ENCODE measurements around the gene LYRM4.
A peak's percentile ranks its signal among the peaks of the same experiment; 100 is the strongest.

Gene LYRM4

DNA sequence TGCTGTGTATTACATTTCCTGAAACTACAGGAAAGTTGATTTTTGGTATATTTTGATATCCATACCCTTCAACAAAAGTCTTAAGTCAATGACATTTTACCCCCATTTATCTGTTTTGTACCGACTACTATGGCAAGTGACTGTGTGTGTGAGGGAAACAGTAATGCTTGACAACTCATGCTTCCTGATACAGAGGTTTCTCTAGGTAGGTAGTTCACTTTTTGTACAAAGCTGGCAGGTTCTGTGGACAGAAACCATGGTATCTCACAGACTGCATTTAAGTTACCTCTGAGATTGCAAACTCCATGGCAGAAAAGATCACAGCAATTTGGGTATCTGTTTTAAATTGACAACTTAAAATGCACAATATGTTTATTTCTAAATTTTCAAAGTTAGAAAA lies 29.3 kb upstream of the LYRM4 start:
- DNase-seq (ENCODE audit: low spot score), result no peak
- H3K4me1 Mint-ChIP-seq (ENCODE audit: low read depth), result peaks cover 40% of the 10 kb centered on the region
- H3K27ac Mint-ChIP-seq, result no peak overlapping the region
- no peaks in the 10 kb centered on the region for H3K27me3 Mint-ChIP-seq (ENCODE audit: low read depth)
- no peak overlapping the region for H3K4me3 Mint-ChIP-seq
- H3K36me3 Mint-ChIP-seq (ENCODE audit: low read depth), result no peaks in the 10 kb centered on the region
- no peaks in the 10 kb centered on the region for H3K9me3 Mint-ChIP-seq

DNA sequence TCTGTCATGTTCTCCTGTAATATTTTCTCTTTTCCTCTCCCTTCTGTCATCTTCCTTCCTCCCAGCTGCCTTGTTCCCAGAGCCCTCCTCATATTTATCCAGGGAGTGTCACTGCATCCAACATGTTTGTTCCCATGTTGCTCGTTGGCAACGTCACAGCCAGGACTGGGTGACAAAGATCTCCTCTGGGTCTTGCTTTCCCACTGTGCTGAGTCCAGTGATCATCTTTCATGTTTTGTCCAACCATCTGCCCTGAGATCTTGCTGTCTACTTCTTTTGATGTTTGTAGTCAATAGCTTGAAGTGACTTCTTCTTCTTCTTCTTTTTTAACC lies 27.2 kb upstream of the LYRM4 start:
- DNase-seq (ENCODE audit: low spot score), result no peak
- Mint-ChIP-seq H3K4me1 (ENCODE audit: low read depth) (peaks cover 25% of the 10 kb centered on the region), H3K4me3 (no peak overlapping the region), H3K36me3 (ENCODE audit: low read depth) (no peaks in the 10 kb centered on the region), H3K27ac (no peak overlapping the region), H3K27me3 (ENCODE audit: low read depth) (no peaks in the 10 kb centered on the region), H3K9me3 (no peaks in the 10 kb centered on the region)

DNA sequence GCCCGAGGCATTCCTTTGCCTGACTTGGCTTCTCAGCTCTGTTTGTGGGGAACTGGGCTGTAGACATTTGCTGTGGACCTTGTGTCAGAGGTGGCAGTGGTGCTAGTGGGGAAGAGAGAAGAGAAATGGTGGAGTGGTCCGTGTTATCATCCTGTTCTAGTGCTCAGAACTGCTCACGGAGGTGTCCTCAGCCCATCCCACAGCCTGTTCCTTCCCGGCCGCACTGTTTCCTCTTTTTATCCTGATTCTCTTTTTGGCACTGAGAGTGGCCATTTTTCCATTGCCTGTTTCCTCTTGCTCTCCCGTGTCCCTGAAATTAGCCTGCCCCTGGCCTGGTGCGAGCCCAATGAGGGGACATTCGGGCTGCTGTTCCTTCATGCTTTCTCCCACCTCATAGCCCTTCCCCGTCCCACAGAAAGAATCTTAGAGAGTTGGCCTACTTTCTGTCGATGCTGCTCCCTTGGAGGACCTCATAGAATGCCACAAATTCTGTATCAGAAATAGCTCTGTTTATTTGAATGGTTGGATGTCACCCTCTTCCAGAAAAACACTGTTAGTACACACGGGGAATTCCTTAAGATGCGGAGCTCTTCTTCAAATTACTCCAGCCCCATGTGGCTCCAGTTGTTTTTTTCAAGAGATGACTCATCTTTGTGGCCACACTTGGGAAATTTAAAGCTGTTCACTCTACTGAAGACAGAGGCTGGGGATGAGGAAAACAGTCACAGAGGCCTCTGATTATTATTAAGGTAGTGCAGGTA lies 26.6 kb upstream of the LYRM4 start:
- Mint-ChIP-seq H3K27ac (no peak overlapping the region), H3K36me3 (ENCODE audit: low read depth) (no peaks in the 10 kb centered on the region), H3K4me3 (no peak overlapping the region), H3K9me3 (no peaks in the 10 kb centered on the region), H3K4me1 (ENCODE audit: low read depth) (peaks cover 24% of the 10 kb centered on the region), H3K27me3 (ENCODE audit: low read depth) (no peaks in the 10 kb centered on the region)
- DNase-seq (ENCODE audit: low spot score), result no peak

DNA sequence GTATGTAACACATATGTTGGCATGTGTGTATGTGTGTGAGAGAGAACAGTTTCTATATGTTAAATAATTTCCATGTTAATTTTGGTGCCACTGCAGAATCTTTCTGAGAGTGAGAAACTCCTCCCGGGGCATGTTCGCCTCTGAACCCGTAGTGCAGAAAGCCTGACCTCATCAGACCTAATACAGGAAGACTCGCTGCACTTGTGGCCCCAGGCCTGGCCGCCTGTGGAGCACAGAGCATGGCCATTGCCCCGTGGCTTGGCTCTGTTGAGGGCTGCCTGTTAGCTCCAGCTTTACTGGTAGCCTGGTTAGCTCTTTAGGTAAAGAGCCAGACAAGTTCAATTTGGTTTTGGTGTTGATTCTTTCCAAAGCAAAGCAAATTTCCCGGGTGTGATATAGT lies 26.0 kb upstream of the LYRM4 start:
- Mint-ChIP-seq H3K9me3 (no peaks in the 10 kb centered on the region), H3K27me3 (ENCODE audit: low read depth) (no peaks in the 10 kb centered on the region), H3K27ac (no peak overlapping the region), H3K4me3 (no peak overlapping the region), H3K36me3 (ENCODE audit: low read depth) (no peaks in the 10 kb centered on the region), H3K4me1 (ENCODE audit: low read depth) (peaks cover 30% of the 10 kb centered on the region)
- DNase-seq (ENCODE audit: low spot score), result no peak

DNA sequence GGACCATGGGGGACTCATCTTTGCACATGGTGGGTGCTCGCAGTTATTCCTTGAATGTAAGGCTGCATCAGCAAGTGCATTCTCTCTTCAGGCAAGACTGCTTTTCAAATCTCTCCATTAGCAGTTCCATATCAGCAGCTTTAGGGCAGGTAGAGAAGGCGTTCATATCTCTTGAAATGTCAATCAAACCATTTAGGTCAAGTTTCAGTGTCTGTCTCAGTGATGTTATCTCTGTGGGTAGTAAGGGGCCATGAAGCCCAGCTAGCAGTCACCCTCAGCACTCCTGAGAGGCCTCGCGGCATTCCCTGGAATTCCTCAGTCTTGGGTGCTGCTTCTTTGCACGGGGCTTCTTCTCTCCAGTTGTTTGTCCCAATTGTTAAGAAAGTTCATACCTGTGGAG lies 24.8 kb upstream of the LYRM4 start:
- no peak overlapping the region for H3K27ac Mint-ChIP-seq
- H3K4me3 Mint-ChIP-seq, result no peak overlapping the region
- H3K36me3 Mint-ChIP-seq (ENCODE audit: low read depth), result no peaks in the 10 kb centered on the region
- no peak for DNase-seq (ENCODE audit: low spot score)
- H3K9me3 Mint-ChIP-seq, result no peaks in the 10 kb centered on the region
- H3K4me1 Mint-ChIP-seq (ENCODE audit: low read depth), result peaks cover 32% of the 10 kb centered on the region
- no peaks in the 10 kb centered on the region for H3K27me3 Mint-ChIP-seq (ENCODE audit: low read depth)

DNA sequence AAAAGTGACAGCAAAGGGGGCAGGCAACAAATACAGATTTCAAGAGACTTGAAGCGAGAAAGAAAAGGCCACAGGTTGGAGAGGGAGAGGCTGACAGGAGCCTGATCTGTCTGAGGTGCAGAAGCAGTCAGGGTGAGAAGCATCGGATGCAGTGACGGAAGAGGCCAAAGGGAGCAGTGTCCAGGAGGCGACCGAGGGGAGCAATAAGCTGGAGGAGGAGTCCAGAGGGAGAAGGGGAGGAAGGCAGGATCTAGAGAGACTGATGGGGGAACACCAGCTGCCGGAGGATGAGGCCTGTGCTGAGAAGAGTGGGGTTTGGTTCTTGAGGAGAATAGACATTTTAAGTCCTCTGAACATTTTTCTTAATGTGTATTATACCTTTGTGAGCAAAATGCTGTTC lies 24.3 kb upstream of the LYRM4 start:
- H3K27me3 Mint-ChIP-seq (ENCODE audit: low read depth), result no peaks in the 10 kb centered on the region
- H3K27ac Mint-ChIP-seq, result no peak overlapping the region
- no peak overlapping the region for H3K4me3 Mint-ChIP-seq
- no peaks in the 10 kb centered on the region for H3K9me3 Mint-ChIP-seq
- peaks cover 2% of the 10 kb centered on the region for H3K36me3 Mint-ChIP-seq (ENCODE audit: low read depth)
- DNase-seq (ENCODE audit: low spot score), result no peak
- H3K4me1 Mint-ChIP-seq (ENCODE audit: low read depth), result peaks cover 35% of the 10 kb centered on the region

DNA sequence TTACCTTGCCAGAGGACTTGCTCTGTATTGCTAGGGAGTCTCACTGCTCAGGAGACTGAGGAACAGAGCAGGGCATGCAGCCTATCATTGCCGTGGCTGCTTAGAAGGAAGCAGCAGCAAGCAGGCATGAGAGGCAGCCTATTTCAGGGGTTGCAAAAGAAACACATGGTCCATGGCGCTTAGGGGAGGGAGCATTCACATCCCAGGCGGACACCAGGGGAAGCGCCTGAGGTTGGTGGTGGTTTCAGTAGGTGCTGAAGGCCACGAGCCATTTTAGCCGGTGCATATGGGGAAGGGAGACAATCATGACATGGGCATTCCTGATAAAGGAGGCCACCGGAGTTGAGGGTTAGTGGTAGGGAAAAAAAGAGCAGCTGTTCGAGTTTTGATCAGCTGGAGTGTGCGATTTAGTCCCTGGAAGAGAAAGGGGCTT lies 21.5 kb upstream of the LYRM4 start:
- H3K27me3 Mint-ChIP-seq (ENCODE audit: low read depth), result no peaks in the 10 kb centered on the region
- H3K36me3 Mint-ChIP-seq (ENCODE audit: low read depth), result peaks cover 11% of the 10 kb centered on the region
- no peak overlapping the region for H3K27ac Mint-ChIP-seq
- H3K9me3 Mint-ChIP-seq, result no peaks in the 10 kb centered on the region
- DNase-seq (ENCODE audit: low spot score), result no peak
- H3K4me3 Mint-ChIP-seq, result no peak overlapping the region
- H3K4me1 Mint-ChIP-seq (ENCODE audit: low read depth), result peaks cover 42% of the 10 kb centered on the region

DNA sequence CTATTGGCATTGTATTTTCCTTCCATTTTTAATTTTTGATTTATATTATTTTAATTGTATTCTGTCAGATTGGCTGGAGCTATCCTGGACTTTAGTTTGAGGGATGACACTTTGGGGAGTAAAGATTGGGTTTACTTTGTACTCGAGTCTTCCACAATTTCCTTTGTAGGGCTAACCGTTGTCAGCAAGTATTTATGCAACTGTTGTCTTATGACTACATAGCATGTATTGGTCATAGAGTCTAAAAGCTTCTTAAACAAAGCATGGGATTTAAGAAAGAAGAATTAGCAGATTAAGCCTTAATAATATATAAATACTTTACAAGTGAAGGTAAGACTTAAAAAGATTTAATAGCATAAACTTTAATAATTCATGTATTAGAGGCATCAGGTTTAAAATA lies 20.2 kb upstream of the LYRM4 start:
- Mint-ChIP-seq H3K27ac (peak overlapping the region; percentile 74), H3K4me3 (no peak overlapping the region), H3K36me3 (ENCODE audit: low read depth) (peaks cover 11% of the 10 kb centered on the region), H3K27me3 (ENCODE audit: low read depth) (no peaks in the 10 kb centered on the region), H3K4me1 (ENCODE audit: low read depth) (peaks cover 46% of the 10 kb centered on the region), H3K9me3 (no peaks in the 10 kb centered on the region)
- DNase-seq (ENCODE audit: low spot score), result no peak

DNA sequence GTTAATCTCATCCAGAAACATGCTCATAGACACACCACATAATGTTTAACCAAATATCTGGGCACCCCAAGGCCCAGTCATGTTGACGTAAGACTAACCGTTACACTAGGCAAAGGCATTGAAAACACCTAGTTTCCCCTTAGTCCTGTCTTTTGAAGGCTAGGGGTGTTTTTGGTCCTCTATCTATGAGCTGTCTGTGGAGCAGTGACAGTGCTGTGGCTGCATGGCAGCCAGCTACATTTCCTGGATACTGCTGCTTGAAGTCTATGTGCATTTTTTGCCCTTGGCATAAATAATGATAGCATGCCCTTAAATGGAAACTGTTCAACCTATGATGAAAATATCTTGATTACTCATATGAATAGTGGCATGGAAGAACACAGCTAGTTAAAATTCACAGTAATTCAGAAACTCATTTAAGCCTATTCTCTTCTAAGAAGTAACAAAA lies 19.2 kb upstream of the LYRM4 start:
- peak; percentile 61 for DNase-seq (ENCODE audit: low spot score)

DNA sequence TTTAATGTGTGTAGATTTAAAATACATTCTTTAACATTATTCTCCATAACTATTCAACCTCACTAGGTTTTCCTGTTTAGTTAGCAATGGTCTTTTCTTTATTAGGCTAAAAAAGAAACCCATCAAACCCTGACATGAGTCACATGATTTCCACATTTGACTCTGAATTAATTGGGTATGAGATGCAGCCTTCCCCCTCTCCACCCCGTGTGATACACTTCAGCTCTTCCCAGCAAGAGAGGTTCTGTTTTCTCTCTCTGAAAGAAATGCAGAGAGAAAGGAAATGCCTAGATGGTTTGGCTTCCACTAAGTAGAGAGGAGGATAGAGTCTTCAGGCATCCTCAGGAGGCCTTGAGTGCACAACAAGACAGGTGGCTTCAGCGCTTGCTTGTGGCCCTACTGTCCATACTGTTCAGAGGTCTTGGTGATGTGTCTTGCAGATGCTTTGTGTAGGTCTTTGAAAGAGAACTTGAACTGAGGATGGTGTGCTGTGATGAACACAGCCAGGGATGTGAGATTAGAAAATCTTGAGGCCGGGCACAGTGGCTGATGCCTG lies 17.9 kb upstream of the LYRM4 start:
- Mint-ChIP-seq H3K4me3 (peak overlapping the region; percentile 54), H3K9me3 (no peaks in the 10 kb centered on the region), H3K27ac (peak overlapping the region; percentile 87), H3K36me3 (ENCODE audit: low read depth) (peaks cover 15% of the 10 kb centered on the region), H3K4me1 (ENCODE audit: low read depth) (peaks cover 60% of the 10 kb centered on the region), H3K27me3 (ENCODE audit: low read depth) (no peaks in the 10 kb centered on the region)
- DNase-seq (ENCODE audit: low spot score), result no peak

More for the DNA sequence above, 19.2 kb upstream of the LYRM4 start:
- Mint-ChIP-seq H3K27ac (peak overlapping the region; percentile 88), H3K9me3 (no peaks in the 10 kb centered on the region), H3K4me1 (ENCODE audit: low read depth) (peaks cover 54% of the 10 kb centered on the region), H3K36me3 (ENCODE audit: low read depth) (peaks cover 15% of the 10 kb centered on the region), H3K27me3 (ENCODE audit: low read depth) (no peaks in the 10 kb centered on the region), H3K4me3 (peak overlapping the region; percentile 65)

DNA sequence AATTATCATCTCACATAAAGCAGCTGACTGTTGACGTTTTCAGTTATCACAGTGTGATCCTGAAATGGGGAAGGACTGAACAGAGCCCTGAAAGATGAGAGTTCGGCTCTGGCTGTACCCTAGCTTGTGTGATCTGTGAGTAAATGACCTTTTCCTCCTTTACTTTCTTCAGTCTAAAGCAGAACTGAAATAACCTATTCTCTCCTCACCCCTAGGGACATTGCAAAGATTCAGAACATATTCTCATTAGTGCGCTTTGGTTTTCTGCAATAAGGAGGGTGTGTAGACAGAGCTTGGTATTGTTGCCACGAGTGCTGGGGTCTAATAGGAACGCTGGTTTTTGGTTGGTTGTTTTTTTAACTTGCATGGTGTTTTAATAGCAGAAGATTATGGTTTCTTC lies 17.3 kb upstream of the LYRM4 start:
- no peak for DNase-seq (ENCODE audit: low spot score)
- Mint-ChIP-seq H3K27ac (no peak overlapping the region), H3K4me1 (ENCODE audit: low read depth) (peaks cover 66% of the 10 kb centered on the region), H3K4me3 (no peak overlapping the region), H3K9me3 (no peaks in the 10 kb centered on the region), H3K27me3 (ENCODE audit: low read depth) (no peaks in the 10 kb centered on the region), H3K36me3 (ENCODE audit: low read depth) (peaks cover 15% of the 10 kb centered on the region)

DNA sequence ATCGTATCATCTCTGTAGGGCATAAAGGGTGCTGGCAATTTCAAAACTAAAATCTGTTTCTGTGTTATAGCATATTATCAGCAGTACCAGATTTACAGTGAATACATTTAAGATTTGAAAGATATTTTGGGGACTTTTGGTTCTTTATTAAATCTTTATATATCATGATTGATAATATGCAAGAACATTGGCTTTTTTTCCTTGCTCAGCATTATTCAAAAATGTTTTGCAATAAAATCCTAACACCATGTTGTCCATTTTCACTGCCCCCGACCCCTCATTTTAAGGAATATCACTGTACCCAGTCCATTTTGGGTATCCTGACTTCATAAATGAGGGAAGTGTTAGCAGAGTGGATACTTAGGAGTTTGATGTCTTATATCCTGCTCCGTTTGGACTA lies 16.8 kb upstream of the LYRM4 start:
- Mint-ChIP-seq H3K9me3 (no peaks in the 10 kb centered on the region), H3K4me1 (ENCODE audit: low read depth) (peaks cover 70% of the 10 kb centered on the region), H3K4me3 (no peak overlapping the region), H3K36me3 (ENCODE audit: low read depth) (peaks cover 15% of the 10 kb centered on the region), H3K27me3 (ENCODE audit: low read depth) (no peaks in the 10 kb centered on the region), H3K27ac (no peak overlapping the region)
- DNase-seq (ENCODE audit: low spot score), result no peak

DNA sequence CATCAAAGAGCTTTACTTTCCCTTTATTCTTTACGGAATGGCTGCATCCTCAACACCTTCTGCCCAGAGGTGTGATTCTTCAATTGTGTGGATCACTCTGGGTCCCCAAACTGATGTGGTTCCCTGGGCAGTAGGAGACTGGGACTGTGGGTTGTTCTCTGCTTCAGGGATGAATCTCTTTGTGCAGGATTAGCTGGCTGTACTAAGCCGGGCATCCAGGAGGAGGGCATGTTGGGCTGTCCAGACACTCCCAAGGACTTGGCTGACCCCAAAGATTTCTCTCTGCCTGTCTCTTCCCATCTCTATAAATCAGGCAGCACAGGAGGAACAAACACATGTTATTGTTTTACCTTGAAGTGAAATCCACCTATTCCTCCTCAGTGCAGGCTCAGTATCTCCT lies 15.8 kb upstream of the LYRM4 start:
- DNase-seq (ENCODE audit: low spot score), result no peak
- Mint-ChIP-seq H3K9me3 (no peaks in the 10 kb centered on the region), H3K27ac (no peak overlapping the region), H3K36me3 (ENCODE audit: low read depth) (peaks cover 17% of the 10 kb centered on the region), H3K4me1 (ENCODE audit: low read depth) (peaks cover 61% of the 10 kb centered on the region), H3K4me3 (no peak overlapping the region), H3K27me3 (ENCODE audit: low read depth) (no peaks in the 10 kb centered on the region)

DNA sequence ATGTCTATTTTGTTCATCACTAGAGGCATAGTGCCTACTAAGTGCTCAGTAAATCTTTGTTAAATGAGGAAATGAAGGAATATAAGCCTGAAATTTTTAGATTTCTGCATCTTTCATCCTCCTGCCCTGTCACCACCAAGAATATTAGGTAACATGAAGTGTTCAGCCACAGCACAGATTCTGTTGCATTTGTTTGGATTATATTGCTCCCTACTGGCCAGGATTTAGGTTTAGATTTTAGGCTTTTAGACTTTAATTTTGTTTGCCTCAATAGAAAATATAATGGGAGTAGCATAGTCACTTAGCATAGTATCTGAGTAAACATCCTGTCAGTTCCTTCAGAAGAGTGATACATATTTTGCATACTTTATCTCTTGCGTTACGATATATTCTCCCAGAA lies 14.7 kb upstream of the LYRM4 start:
- peak overlapping the region; percentile 47 for H3K27ac Mint-ChIP-seq
- no peaks in the 10 kb centered on the region for H3K9me3 Mint-ChIP-seq
- no peak overlapping the region for H3K4me3 Mint-ChIP-seq
- H3K27me3 Mint-ChIP-seq (ENCODE audit: low read depth), result no peaks in the 10 kb centered on the region
- no peak for DNase-seq (ENCODE audit: low spot score)
- peaks cover 17% of the 10 kb centered on the region for H3K36me3 Mint-ChIP-seq (ENCODE audit: low read depth)
- H3K4me1 Mint-ChIP-seq (ENCODE audit: low read depth), result peaks cover 61% of the 10 kb centered on the region

DNA sequence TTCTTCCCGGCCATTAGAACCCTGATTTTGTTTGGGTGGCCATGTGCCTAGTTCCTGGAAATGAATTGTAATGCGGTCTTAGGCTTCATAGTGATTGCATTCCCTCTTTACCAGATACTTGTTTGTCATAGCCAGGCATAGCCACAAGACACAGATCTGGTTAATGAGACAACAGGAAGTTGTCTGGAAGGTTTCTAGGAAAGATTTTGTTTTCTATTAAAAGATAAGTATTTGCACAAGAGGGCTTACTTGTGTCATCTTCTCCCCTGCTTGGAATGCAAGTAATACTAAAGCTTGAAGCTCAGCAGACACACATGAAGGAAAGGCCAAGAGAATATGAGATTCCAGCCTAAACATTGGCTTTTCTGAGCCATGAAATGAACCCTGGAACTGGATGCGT lies 13.5 kb upstream of the LYRM4 start:
- Mint-ChIP-seq H3K4me1 (ENCODE audit: low read depth) (peaks cover 54% of the 10 kb centered on the region), H3K27me3 (ENCODE audit: low read depth) (no peaks in the 10 kb centered on the region), H3K4me3 (peak overlapping the region; percentile 18), H3K27ac (no peak overlapping the region), H3K9me3 (no peaks in the 10 kb centered on the region), H3K36me3 (ENCODE audit: low read depth) (peaks cover 14% of the 10 kb centered on the region)
- no peak for DNase-seq (ENCODE audit: low spot score)

Measured in T-helper 2 cell treated with Interferon-gamma antibody and Interleukin-4, amounts not matched to agents 5 μg/mL and 100 μg/mL, for 36 hours (primary cell).